Uterus (tissue), 4 donors: ENCODE measurements around the gene USP22. TPM values are rescaled to one million over a fixed set of nuclear protein-coding genes. Genes with fewer than 3 reads are reported as not detected.
A peak's percentile ranks its signal among the peaks of the same experiment; 100 is the strongest.

Experiments
- DNase-seq, 2 donors: peaks; one replicate each; pipeline ENCODE4 v3.0.0-alpha.2; 2019 to 2020
- H3K27ac ChIP-seq, 2 donors: fragments of 200-600 bp; sonication (generic); 1 replicate in 1 of 2; 2 replicates in 1 of 2; pipeline ENCODE4 v1.5.1; 2016 to 2018
- H3K27me3 ChIP-seq, 2 donors: fragments of 200-600 bp; sonication (generic); one replicate each; pipeline ENCODE4 v1.5.1; 2018 to 2019; ENCODE audit warnings: control low read depth in 1 of 2
- H3K36me3 ChIP-seq, 2 donors: fragments of 200-600 bp; sonication (generic); one replicate each; pipeline ENCODE4 v1.5.1; 2019; ENCODE audit warnings: control low read depth in 1 of 2
- H3K4me1 ChIP-seq, 2 donors: fragments of 200-600 bp; sonication (generic); one replicate each; pipeline ENCODE4 v1.5.1; 2018 to 2019; ENCODE audit warnings: control low read depth in 1 of 2
- H3K4me3 ChIP-seq, 2 donors: fragments of 200-600 bp; sonication (generic); 1 replicate in 1 of 2; 2 replicates in 1 of 2; pipeline ENCODE4 v1.5.1; 2018 to 2019; ENCODE audit warnings: mild to moderate bottlenecking in 1 of 2
- H3K9me3 ChIP-seq, 2 donors: fragments of 200-600 bp; sonication (generic); one replicate each; pipeline ENCODE4 v1.5.1; 2019; ENCODE audit warnings: control low read depth in 1 of 2
- CTCF ChIP-seq, 4 experiments: fragments of 200-600 bp in 2 of 4; fragments of 450-650 bp in 2 of 4; sonication (generic) in 2 of 4; IDR thresholded peaks; one replicate each; pipeline ENCODE4 v1.5.1; 2016 to 2019; ENCODE audit warnings: antibody characterized with exemption in 4 of 4, mild to moderate bottlenecking in 2 of 4, moderate library complexity in 1 of 4
- POLR2A ChIP-seq, 2 donors: fragments of 450-650 bp; IDR thresholded peaks; one replicate each; pipeline ENCODE4 v1.6.1; 2016; ENCODE audit warnings: antibody characterized with exemption in 2 of 2, mild to moderate bottlenecking in 1 of 2, moderate library complexity in 1 of 2
- intact Hi-C: fragments of 100-400 bp; cut with DNase I; formaldehyde crosslinking; loops from one replicate; pipeline ENCODE4 v1.15.1; 2023; ENCODE audit warnings: low total_unique reads
- total RNA-seq, 4 donors: library from RNA; depleted of rRNA in 3 of 4; stranded (reverse); fragments of >200 nt in 3 of 4; gene quantifications; one replicate each; pipeline versions ENCODE4 v1.1.0 to v1.2.4, GENCODE V29; 2014 to 2023
- donor health status: DM: yes; HTN: yes; CAD: no.

Gene USP22
- total RNA-seq, 4 donors from 2014 or later = 110 to 299 (median 189) TPM

- peak overlapping the region in 1 of 2 donors; percentile 46 for H3K27ac ChIP-seq
- intact Hi-C loops = loop anchor here (5.0 kb wide), 1 partner anchor 91 kb away; no protein-coding TSS in a partner anchor
Observed at GRCh38 chr17:20992987-20993862, 49.6 kb downstream of the USP22 start.

GRCh38 chr17:20992416-20992815, 50.4 kb downstream of the USP22 start:
- Histone ChIP-seq H3K36me3 (no peaks in the 10 kb centered on the region), H3K9me3 (no peaks in the 10 kb centered on the region), H3K4me1 (no peaks in the 10 kb centered on the region), H3K27ac (peak overlapping the region in 1 of 2 donors; percentile 46), H3K27me3 (no peaks in the 10 kb centered on the region), H3K4me3 (peak overlapping the region in 1 of 2 donors; percentile 12)
- intact Hi-C loops = loop anchor here (5.0 kb wide), 1 partner anchor 90 kb away; no protein-coding TSS in a partner anchor
- TF ChIP-seq CTCF (IDR thresholded peaks at IDR 0.05) (no peak), POLR2A (IDR thresholded peaks at IDR 0.05) (no peak)
- no peak for DNase-seq

More at GRCh38 chr17:20992987-20993862, 49.6 kb downstream of the USP22 start:
- TF ChIP-seq CTCF (IDR thresholded peaks at IDR 0.05) = peak; percentile 82 to 91 (median 86)
- no peak for TF ChIP-seq POLR2A (IDR thresholded peaks at IDR 0.05)
- Histone ChIP-seq H3K4me1 (peaks cover 0 to 3% of the 10 kb centered on the region in 2 donors), H3K9me3 (no peaks in the 10 kb centered on the region), H3K4me3 (peak overlapping the region in 1 of 2 donors; percentile 12), H3K36me3 (no peaks in the 10 kb centered on the region), H3K27me3 (no peaks in the 10 kb centered on the region)
- DNase-seq = peak; percentile 73 to 77

- H3K9me3 ChIP-seq = no peaks in the 10 kb centered on the region
- no peaks in the 10 kb centered on the region for H3K4me1 ChIP-seq
- no peak overlapping the region for H3K4me3 ChIP-seq
- TF ChIP-seq POLR2A (IDR thresholded peaks at IDR 0.05) = no peak
- no peak for TF ChIP-seq CTCF (IDR thresholded peaks at IDR 0.05)
- no peak for DNase-seq
- H3K27me3 ChIP-seq = no peaks in the 10 kb centered on the region
- intact Hi-C loops = loop anchor here (5.0 kb wide), 1 partner anchor 89 kb away; no protein-coding TSS in a partner anchor
- H3K36me3 ChIP-seq = no peaks in the 10 kb centered on the region
- H3K27ac ChIP-seq = no peak overlapping the region
Observed at GRCh38 chr17:20991276-20992037, 51.4 kb downstream of the USP22 start.

GRCh38 chr17:20989991-20990855, 52.6 kb downstream of the USP22 start:
- DNase-seq = no peak
- intact Hi-C loops = loop anchor here (5.0 kb wide), 1 partner anchor 88 kb away; no protein-coding TSS in a partner anchor
- TF ChIP-seq CTCF (IDR thresholded peaks at IDR 0.05) (no peak), POLR2A (IDR thresholded peaks at IDR 0.05) (no peak)

More at GRCh38 chr17:20989991-20990855, 52.6 kb downstream of the USP22 start:
- no peaks in the 10 kb centered on the region for H3K4me1 ChIP-seq
- no peak overlapping the region for H3K27ac ChIP-seq
- H3K36me3 ChIP-seq = no peaks in the 10 kb centered on the region
- no peaks in the 10 kb centered on the region for H3K27me3 ChIP-seq
- H3K4me3 ChIP-seq = no peak overlapping the region
- H3K9me3 ChIP-seq = no peaks in the 10 kb centered on the region
